ENCODE measurements around the gene NAXD. TPM values are rescaled to one million over a fixed set of nuclear protein-coding genes. Genes with fewer than 3 reads are reported as not detected.
"Not testable (repeated sequence)": the region's sequence is repeated elsewhere in the genome, so short reads cannot be mapped to it uniquely, and the experiment has no call there.

The NAXD gene
- total RNA-seq, 2 donors from 2014 or later: 16.8 to 17.4 TPM

DNA sequence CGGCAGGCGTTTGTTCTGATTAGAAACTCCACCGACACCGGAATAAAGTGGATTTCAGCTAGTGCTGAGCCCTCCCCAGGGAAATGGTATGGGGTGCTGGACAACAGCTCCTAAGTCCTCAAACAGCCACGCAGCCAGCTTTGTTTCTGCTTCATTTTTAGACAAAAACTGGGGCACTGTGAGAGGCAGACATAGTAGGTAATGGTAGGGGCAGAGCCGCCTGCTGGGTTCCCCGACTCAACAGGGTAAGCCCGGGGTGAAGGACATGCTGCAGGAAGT lies 50.8 kb downstream of the NAXD start:
- Histone ChIP-seq H3K4me1 (no peaks in the 10 kb centered on the region), H3K4me3 (no peak overlapping the region)
- DNase-seq (ENCODE audit: low spot score): no peak

DNA sequence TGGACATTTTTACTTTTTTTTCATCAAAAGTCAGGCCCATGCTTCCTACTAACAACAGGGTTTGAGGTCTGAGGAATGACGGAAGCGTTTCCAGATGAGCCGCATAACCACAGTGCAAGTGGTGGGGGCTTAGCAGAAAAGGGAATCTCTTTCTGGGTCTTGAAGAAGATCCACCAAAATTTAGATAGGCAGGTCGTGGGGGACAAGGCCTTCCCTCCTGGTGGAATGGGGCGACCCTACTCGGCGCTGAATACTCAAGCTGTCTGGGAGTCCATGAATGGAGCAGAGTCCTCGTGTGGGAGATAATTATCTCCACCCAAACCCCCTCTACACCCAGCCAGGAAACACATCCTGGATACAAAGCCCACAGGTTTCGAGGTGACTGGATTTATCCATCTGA lies 53.7 kb downstream of the NAXD start:
- H3K4me1 ChIP-seq: no peaks in the 10 kb centered on the region
- H3K27me3 ChIP-seq: no peaks in the 10 kb centered on the region
- H3K9me3 ChIP-seq: no peaks in the 10 kb centered on the region
- no peak overlapping the region for H3K27ac ChIP-seq
- peaks cover 34% of the 10 kb centered on the region for H3K36me3 ChIP-seq
- H3K4me3 ChIP-seq: no peak overlapping the region
- TF ChIP-seq, protein P1, sequence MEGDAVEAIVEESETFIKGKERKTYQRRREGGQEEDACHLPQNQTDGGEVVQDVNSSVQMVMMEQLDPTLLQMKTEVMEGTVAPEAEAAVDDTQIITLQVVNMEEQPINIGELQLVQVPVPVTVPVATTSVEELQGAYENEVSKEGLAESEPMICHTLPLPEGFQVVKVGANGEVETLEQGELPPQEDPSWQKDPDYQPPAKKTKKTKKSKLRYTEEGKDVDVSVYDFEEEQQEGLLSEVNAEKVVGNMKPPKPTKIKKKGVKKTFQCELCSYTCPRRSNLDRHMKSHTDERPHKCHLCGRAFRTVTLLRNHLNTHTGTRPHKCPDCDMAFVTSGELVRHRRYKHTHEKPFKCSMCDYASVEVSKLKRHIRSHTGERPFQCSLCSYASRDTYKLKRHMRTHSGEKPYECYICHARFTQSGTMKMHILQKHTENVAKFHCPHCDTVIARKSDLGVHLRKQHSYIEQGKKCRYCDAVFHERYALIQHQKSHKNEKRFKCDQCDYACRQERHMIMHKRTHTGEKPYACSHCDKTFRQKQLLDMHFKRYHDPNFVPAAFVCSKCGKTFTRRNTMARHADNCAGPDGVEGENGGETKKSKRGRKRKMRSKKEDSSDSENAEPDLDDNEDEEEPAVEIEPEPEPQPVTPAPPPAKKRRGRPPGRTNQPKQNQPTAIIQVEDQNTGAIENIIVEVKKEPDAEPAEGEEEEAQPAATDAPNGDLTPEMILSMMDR (IDR thresholded peaks at IDR 0.05): no peak
- no peak for DNase-seq (ENCODE audit: low spot score)

More for the DNA sequence above, 50.8 kb downstream of the NAXD start:
- TF ChIP-seq, protein P1 (IDR thresholded peaks at IDR 0.05): no peak
- no peak overlapping the region for H3K27ac ChIP-seq
- H3K9me3 ChIP-seq: no peaks in the 10 kb centered on the region
- no peaks in the 10 kb centered on the region for H3K27me3 ChIP-seq
- H3K36me3 ChIP-seq: peaks cover 55% of the 10 kb centered on the region

DNA sequence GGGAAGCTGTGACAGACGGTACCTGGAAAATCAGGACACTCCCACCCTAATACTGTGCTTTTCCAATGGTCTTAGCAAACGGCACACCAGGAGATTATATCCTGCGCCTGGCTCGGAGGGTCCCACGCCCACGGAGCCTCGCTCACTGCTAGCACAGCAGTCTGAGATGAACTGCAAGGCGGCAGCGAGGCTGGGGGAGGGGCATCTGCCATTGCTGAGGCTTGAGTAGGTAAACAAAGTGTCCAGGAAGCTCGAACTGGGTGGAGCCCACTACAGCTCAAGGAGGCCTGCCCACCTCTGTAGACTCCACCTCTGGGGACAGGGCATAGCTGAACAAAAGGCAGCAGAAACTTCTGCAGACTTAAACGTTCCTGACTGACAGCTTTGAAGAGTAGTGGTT lies 54.5 kb downstream of the NAXD start:
- not testable (repeated sequence) for DNase-seq (ENCODE audit: low spot score); H3K27ac ChIP-seq; H3K27me3 ChIP-seq; H3K4me1 ChIP-seq; H3K4me3 ChIP-seq; H3K9me3 ChIP-seq
- peaks cover 34% of the 10 kb centered on the region for H3K36me3 ChIP-seq

DNA sequence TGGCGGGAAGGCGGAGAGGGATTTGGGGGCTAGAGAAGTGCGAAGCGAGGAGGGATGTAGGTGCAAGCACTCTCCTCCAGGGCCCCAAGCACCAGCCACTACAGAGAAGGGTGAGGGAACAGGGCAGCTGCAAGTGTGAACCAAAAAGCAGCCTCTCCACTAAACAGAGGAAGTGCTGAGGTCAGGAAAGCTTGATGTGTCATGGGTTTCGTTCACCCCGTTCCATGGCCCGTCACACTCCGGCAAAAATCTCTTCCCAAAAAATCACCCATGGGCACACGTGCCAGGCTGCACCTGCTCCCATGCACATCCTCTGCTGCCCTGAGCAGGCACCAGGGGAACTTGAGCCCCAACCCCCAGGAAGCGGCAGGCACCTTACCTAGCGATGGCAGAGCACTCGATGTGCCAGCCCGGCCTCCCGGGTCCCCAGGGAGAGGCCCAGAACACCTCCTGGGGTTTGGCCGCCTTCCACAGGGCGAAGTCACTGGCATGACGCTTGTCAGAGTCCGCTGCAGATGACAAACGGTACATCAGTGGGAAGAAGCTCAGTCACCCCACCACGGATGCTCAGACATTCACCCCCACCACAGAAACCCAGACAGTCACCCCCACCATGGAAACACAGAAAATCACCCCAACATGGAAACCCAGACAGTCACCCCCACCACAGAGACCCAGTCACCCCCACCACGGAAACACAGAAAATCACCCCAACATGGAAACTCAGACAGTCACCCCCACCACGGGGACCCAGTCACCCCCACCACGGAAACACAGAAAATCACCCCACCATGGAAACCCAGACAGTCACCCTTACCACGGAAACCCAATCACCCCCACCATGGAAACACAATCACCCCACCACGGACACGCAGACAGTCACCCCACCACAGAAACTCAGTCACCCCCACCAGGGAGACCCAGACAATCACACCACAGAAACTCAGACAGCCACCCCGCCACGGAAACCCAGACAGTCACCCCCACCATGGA lies 61.5 kb downstream of the NAXD start:
- no peak overlapping the region for H3K4me3 ChIP-seq
- no peaks in the 10 kb centered on the region for H3K27me3 ChIP-seq
- no peaks in the 10 kb centered on the region for H3K9me3 ChIP-seq
- TF ChIP-seq, protein P1 (IDR thresholded peaks at IDR 0.05): no peak
- no peak overlapping the region for H3K27ac ChIP-seq
- peaks cover 29% of the 10 kb centered on the region for H3K36me3 ChIP-seq
- DNase-seq (ENCODE audit: low spot score): no peak
- no peaks in the 10 kb centered on the region for H3K4me1 ChIP-seq

DNA sequence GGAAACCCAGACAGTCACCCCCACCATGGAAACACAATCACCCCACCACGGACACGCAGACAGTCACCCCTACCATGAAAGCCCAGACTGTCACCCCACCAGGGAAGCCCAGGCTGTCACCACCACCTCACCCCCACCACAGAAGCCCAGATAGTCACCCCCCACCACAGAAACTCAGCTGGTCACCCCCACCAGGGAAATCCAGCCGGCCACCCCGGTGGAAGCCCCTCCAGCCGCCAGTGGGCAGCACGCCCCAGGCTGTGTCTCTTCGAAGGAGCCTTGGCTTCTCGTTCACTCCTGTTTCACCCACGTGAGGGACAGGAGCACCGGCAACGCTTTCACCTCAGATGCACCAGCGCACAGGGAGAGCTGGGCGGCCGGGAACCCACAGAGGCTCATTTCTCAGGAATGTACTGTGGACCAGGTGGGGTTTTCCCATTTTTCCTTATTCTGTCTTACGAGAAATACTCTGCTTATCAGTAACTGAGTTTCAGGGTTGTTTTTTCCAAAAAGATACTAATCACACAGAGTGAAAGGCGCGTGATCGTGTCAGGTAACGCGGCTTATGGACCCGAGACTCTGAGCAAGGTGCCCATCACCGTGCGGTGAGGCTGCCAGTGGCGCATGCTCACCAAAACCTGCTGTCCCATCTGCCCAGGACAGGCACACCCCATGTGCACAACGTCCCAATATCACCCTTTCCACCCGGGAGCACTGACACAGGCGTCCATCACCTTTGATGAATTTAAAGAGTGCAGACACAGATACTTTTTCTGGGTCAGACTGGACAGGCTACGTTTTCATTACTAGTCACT lies 62.6 kb downstream of the NAXD start:
- Histone ChIP-seq H3K36me3 (peaks cover 40% of the 10 kb centered on the region), H3K27ac (no peak overlapping the region)

More for the DNA sequence above, 62.6 kb downstream of the NAXD start:
- DNase-seq (ENCODE audit: low spot score): no peak
- H3K9me3 ChIP-seq: no peaks in the 10 kb centered on the region
- H3K4me3 ChIP-seq: no peak overlapping the region
- H3K27me3 ChIP-seq: no peaks in the 10 kb centered on the region
- TF ChIP-seq, protein P1 (IDR thresholded peaks at IDR 0.05): no peak
- no peaks in the 10 kb centered on the region for H3K4me1 ChIP-seq

All from right atrium auricular region (tissue), 2 donors.